ENCODE results near the gene HSH2D. TPM values are rescaled to one million over a fixed set of nuclear protein-coding genes. Genes with fewer than 3 reads are reported as not detected.
A peak's percentile ranks its signal among the peaks of the same experiment; 100 is the strongest.
"Not testable (repeated sequence)": the region's sequence is repeated elsewhere in the genome, so short reads cannot be mapped to it uniquely, and the experiment has no call there.

The HSH2D gene
- total and polyA plus RNA-seq, 12 donors, result 0.21 to 4.7 (median 0.97) TPM; not detected in 1

- WGBS, 4 donors, result 46 to 71% (median 61%) methylated on average over 4 of the region's 4 CpGs
- intact Hi-C loops (cut with DNase I), result no loop called here
- Histone ChIP-seq H3K36me3 (replicated peaks in 1 of 2) (peaks cover 0 to 32% of the 10 kb centered on the region in 2 donors), H3K27me3 (no peaks in the 10 kb centered on the region), H3K4me3 (no peak overlapping the region), H3K27ac (no peak overlapping the region), H3K9me3 (replicated peaks in 1 of 3) (no peaks in the 10 kb centered on the region), H3K4me1 (replicated peaks in 1 of 2) (peaks cover 11 to 51% of the 10 kb centered on the region in 2 donors)
- peak in 1 of 7 donors; percentile 23 for DNase-seq
- TF ChIP-seq POLR2A (IDR thresholded peaks at IDR 0.05) (no peak), CTCF (IDR thresholded peaks at IDR 0.05) (no peak)
Measured at GRCh38 chr19:16116067-16116466, 27.4 kb upstream of the HSH2D start.

GRCh38 chr19:16117594-16118033, 25.9 kb upstream of the HSH2D start:
- WGBS, 4 donors, result 80 to 89% (median 86%) methylated on average over 11 of the region's 11 CpGs
- H3K4me3 ChIP-seq, result no peak overlapping the region
- peaks cover 0 to 48% of the 10 kb centered on the region in 2 donors for H3K36me3 ChIP-seq (replicated peaks in 1 of 2)
- no peaks in the 10 kb centered on the region for H3K27me3 ChIP-seq
- peak overlapping the region in 2 of 5 donors; percentile 6 to 38 for H3K27ac ChIP-seq
- intact Hi-C loops (cut with DNase I), result no loop called here
- H3K9me3 ChIP-seq (replicated peaks in 1 of 3), result no peaks in the 10 kb centered on the region
- TF ChIP-seq POLR2A (IDR thresholded peaks at IDR 0.05), result no peak
- peak in 1 of 6 experiments; percentile 2 for TF ChIP-seq CTCF (IDR thresholded peaks at IDR 0.05)
- H3K4me1 ChIP-seq (replicated peaks in 1 of 2), result peaks cover 5 to 45% of the 10 kb centered on the region in 2 donors
- DNase-seq, result no peak

GRCh38 chr19:16118489-16119033, 24.9 kb upstream of the HSH2D start:
- H3K36me3 ChIP-seq (replicated peaks in 1 of 2), result peaks cover 0 to 57% of the 10 kb centered on the region in 2 donors
- TF ChIP-seq CTCF (IDR thresholded peaks at IDR 0.05) (no peak), POLR2A (IDR thresholded peaks at IDR 0.05) (no peak)
- peak overlapping the region in 2 of 5 donors; percentile 38 to 65 for H3K27ac ChIP-seq
- 77 to 83% (median 81%) methylated on average over 11 to 12 of the region's 12 CpGs for WGBS, 4 donors
- no peaks in the 10 kb centered on the region for H3K27me3 ChIP-seq
- no peak overlapping the region for H3K4me3 ChIP-seq
- intact Hi-C loops (cut with DNase I), result no loop called here
- H3K4me1 ChIP-seq (replicated peaks in 1 of 2), result peaks cover 0 to 35% of the 10 kb centered on the region in 2 donors
- peak in 3 of 7 donors; percentile 31 to 65 (median 35) for DNase-seq
- no peaks in the 10 kb centered on the region for H3K9me3 ChIP-seq (replicated peaks in 1 of 3)

GRCh38 chr19:16119075-16119857, 24.2 kb upstream of the HSH2D start:
- peaks cover 0 to 64% of the 10 kb centered on the region in 2 donors for H3K36me3 ChIP-seq (replicated peaks in 1 of 2)
- peak in 1 of 7 donors; percentile 21 for DNase-seq
- H3K27me3 ChIP-seq; H3K9me3 ChIP-seq (replicated peaks in 1 of 3); H3K4me3 ChIP-seq; intact Hi-C loops (cut with DNase I): not testable (repeated sequence)
- WGBS, 4 donors, result 85 to 91% (median 87%) methylated on average over 17 to 19 of the region's 19 CpGs
- H3K4me1 ChIP-seq (replicated peaks in 1 of 2), result peaks cover 0 to 28% of the 10 kb centered on the region in 2 donors
- peak overlapping the region in 2 of 5 donors; percentile 38 to 65 for H3K27ac ChIP-seq
